Right renal cortex interstitium (tissue), 3 donors: ENCODE data around the gene GTF2A1L. TPM values are rescaled to one million over a fixed set of nuclear protein-coding genes. Genes with fewer than 3 reads are reported as not detected.
"Not testable (repeated sequence)": the region's sequence is repeated elsewhere in the genome, so short reads cannot be mapped to it uniquely, and the experiment has no call there.

ENCODE experiments used
- DNase-seq, 3 donors: peaks; one replicate each; pipeline ENCODE4 v3.0.0-alpha.2; 2013; ENCODE audit warnings: low read depth in 3 of 3, low spot score in 2 of 3
- polyA plus RNA-seq, 3 donors: library from polyadenylated mRNA; unstranded; fragments of 120-200 nt; gene quantifications; one replicate each; pipeline ENCODE4 v1.2.1, GENCODE V29; 2013; ENCODE audit not compliant: insufficient read length in 3 of 3

Gene GTF2A1L
- polyA plus RNA-seq, 3 donors = 0.35 to 1.6 TPM; not detected in 1

GRCh38 chr2:48607307-48608014 is 10.2 kb upstream of the GTF2A1L start:
- no peak for DNase-seq

DNA sequence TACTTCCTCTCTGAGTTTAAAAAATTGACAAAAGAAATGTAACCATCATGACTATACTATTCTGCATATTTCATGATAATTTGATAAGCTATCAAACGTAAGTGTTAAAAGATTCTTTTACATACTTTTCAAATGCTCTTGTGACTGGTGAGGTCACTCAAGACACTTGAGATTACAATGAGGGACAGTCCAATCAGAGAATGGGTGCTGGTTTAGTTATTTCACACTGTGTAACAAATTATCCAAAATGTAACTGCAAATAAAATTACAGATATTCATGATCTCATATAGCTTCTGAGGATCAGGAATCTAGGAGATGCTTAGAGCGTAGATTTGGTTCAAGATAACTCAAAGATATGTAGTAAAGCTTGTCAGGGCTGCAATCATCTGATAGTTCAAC is 4.4 kb upstream of the GTF2A1L start:
- no peak for DNase-seq

DNA sequence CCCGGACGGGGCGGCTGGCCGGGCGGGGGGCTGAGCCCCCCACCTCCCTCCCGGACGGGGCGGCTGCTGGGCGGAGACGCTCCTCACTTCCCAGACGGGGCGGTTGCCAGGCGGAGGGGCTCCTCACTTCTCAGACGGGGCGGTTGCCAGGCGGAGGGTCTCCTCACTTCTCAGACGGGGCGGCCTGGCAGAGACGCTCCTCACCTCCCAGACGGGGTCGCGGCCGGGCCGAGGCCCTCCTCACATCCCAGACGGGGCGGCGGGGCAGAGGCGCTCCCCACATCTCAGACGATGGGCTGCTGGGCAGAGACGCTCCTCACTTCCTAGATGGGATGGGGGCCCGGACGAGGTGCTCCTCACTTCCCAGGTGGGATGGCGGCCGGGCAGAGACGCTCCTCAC is 3.1 kb upstream of the GTF2A1L start:
- DNase-seq = not testable (repeated sequence)

- no peak for DNase-seq
Observed at GRCh38 chr2:48619526-48619925, 1.9 kb downstream of the GTF2A1L start.

GRCh38 chr2:48620604-48621003 is 2.9 kb downstream of the GTF2A1L start:
- DNase-seq = no peak

DNA sequence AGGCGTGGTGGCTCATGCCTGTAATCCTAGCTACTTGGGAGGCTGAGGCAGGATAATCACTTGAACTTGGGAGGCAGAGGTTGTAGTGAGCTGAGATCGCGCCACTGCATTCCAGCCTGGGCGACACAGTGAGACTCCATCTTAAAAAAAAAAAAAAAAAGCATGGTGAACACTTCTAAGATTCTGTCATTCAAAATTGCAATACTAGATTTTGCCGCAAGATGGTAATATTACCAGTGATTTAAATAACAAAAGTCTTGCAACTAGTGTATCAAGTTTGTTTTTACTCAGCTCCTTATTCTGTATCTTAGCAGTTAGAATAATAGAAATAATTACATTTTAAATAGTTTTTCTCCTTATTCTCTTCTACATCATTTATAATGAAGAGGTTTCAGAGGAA is 5.0 kb downstream of the GTF2A1L start:
- not testable (repeated sequence) for DNase-seq

DNA sequence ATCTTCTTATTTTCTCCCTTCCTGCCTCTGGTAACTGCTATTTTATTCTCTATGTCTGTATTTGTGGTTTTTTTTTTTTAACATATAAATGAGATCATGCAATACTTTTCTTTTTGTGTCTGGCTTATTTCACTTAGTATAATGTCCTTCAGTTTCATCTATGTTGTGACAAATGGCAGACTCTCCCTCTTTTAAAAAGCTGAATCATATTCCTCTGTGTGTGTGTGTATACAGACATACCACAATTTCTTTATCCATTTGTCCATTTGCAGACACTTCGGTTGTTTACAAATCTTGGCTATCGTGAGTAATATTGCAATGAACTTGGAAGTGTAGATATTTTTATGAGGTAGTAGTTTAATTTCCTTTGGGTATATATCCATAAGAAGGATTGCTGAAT is 7.0 kb downstream of the GTF2A1L start:
- no peak for DNase-seq

DNA sequence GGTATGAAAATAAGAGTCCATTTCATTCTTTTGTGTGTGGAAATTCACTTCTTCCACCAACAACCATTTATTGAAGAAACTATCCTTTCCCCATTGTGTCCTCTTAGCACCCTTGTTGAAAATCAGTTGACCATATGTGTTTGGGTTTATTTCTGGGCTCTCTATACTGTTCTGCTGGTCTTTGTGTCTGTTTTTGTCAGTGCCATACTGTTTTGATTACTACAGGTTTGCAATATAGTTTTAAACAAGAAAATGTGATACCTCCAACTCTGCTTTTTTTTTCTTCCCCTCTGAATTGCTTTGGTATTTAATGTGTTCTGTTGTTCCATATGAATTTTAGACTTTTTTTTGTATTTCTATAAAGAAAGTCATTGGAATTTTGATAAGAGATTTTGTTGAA is 8.4 kb downstream of the GTF2A1L start:
- DNase-seq = no peak

DNA sequence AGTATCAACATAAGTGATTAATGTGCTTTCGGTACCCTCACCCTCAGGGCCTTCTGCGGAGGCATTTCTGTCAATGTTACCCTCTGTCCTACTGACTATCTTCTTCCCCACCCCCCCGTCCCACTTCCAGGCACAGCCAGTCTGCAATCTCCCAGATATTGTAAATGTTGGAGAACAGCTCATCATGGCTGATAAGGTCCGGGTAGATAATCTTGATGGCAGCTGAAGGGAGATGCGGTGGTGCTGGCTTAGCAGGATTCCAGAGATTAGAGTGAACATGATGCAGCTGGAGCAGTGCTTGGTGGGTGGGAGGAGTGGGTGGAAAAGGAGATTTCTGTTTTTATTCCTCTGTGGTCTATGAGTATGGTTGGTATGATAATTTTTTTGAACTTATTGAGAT is 15.5 kb downstream of the GTF2A1L start:
- no peak for DNase-seq

GRCh38 chr2:48635786-48636185 is 18.1 kb downstream of the GTF2A1L start:
- no peak for DNase-seq

DNA sequence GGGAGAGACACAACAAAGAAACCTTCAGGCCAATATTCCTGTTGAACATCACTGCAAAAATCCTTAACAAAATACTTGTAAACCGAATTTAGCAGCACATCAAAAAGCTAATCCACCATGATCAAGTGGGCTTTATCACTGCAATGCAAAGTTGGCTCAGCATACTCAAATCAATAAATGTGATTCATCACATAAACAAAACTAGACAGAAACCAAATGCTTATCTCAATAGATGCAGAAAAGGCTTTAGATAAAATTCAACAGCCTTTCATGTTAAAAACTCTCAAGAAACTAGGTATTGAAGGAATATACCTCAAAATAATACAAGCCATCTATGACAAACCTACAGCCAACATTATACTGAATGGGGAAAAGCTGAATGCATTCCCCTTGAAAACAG is 20.6 kb downstream of the GTF2A1L start:
- no peak for DNase-seq

DNA sequence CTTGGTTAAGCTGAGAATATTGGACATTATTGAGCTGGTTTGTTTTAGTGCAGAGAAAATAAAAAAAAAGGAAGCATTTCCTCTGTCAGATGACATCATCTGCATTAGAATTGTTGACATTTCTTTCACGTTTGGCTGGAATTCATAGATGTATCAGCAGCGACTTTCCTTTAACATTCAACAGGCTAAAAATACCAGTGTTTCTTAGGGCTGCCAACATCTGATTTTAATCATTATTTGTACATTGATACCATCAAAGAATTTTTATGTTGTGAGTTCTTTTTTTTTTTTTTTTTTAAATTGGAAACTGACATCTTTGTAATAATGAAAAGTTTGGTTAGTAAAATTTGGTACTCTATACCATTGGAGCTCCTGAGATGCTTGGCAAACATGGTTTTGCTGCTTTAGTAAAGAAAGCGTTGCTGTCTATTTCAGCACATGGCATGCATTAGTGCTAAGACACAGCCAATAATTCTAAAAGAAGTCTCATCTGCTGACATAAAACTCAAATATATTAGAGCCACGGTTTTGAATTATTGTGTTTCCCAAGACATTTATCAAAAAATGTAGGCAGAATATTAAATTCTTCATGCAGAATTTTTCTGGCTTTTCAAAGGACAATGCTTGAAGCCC is 33.6 kb downstream of the GTF2A1L start:
- no peak for DNase-seq

DNA sequence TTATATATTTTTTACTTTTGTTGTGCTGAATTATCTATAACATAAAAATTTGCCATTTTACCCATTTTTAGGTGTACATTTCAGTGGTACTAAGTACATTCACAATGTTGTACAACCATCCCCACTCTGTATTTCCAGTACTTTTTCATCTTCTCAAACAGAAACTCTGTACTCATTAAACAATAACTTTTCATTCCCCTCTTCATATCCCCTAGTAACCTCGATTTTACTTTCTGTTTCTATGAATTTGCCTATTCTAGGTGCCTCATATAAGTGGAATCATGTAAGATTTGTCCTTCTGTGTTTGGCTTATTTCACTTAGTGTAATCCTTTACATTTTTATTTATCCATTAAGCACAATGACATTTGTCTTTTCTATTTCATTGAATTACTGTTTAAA is 51.3 kb downstream of the GTF2A1L start:
- DNase-seq = no peak

- no peak for DNase-seq
Observed at GRCh38 chr2:48673581-48673980, 55.9 kb downstream of the GTF2A1L start.

DNA sequence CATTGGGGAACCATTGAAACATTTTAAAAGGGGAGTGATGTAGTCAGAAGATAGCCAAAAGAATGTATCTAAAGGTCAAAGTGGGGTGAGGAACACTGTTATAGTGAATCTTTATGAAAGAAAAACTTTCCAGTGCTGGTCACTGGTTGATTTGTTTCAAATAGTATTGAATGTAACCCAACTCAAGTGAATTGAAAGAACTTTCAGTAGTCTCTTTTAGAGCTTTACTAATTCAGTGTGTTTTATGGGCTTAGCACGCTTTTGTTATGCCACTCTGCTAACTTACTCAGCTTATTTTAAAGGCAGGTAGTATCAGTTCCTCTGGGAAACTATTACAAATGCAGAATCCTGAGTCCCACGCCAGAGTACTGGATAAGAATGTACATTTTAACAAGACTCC is 57.3 kb downstream of the GTF2A1L start:
- no peak for DNase-seq

DNA sequence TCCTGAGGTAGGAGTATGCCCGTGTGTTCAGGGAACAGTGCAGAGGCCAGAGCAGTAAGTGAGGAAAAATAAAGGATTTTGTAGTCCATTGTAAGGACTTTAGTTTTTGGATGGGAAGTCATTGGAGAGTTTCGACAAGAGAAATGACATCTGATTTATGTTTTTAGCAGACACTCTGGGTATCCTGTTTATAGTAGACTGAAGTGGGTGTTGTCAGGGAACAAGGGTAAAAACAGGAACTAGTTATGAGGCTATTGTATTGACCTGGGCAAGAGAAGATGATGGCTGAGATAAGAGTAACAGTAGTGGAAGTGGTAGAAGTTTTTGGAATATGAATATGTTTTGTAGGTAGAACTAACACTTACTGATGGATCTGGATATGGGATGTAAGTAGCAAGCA is 59.8 kb downstream of the GTF2A1L start:
- DNase-seq = no peak

DNA sequence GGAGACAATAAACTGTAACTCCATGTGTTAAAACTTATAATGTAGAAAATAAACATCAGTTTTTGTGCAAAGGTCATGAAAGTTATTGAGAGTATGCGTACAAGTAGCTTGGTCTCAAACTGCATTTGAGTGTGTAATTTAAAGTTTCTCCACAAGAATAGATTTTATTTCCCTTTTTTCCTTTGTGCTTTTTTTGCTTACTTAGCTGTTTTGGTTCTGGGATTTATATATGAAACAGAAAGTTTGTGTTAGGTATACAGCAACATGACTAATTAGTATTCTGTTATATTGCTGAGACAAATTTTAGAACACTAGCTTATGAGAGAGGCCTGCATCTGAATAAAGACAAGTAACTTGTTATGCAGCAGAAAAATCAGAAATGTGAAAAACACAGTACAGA is 67.5 kb downstream of the GTF2A1L start:
- no peak for DNase-seq

- DNase-seq = no peak
Observed at GRCh38 chr2:48691935-48692691, 74.5 kb downstream of the GTF2A1L start.

- DNase-seq = no peak
Observed at GRCh38 chr2:48693066-48693465, 75.4 kb downstream of the GTF2A1L start.

DNA sequence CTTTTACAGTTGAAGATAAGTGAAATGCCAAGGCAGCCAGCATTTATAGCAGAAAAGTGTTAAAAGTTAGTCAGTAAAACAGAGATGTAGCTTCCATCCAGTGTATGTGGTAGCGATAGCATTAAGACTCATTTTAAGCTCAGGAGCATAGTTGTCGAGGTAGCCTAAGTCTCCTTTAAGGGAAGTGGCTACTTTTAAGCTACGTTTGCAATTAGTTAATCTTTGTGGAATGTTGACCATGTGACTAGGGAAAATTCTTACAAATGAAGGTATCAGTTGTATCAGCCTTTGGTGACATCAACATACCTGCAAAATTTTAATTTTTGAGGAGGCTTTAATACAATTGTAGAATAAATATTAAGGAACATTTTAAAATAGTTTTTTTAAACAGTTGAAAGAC is 76.0 kb downstream of the GTF2A1L start:
- no peak for DNase-seq

DNA sequence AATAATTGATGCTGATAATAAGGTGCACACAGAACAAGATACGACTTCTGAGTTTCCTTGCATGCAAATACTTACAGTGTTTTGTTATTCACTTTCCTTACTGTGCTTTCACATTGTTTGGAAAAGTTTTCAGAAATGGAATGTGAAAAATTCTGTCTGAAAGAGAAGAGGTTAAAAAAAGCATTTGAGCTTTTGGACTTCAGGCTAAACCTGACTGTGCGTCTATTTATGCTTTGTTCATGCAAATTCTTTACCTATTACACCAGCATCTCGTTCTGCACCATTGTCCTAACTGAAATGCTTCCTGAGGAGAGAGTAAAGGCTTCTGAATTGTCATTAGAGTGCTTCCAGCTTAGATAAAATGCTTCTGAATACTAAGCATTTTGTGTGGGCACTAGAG is 76.5 kb downstream of the GTF2A1L start:
- DNase-seq = no peak

- DNase-seq = no peak
Observed at GRCh38 chr2:48695991-48696390, 78.3 kb downstream of the GTF2A1L start.
